HAP-1 (cell line): ENCODE measurements around the gene CSPG5.

Experiments
- DNase-seq, 2 experiments: peaks; one replicate each; pipeline ENCODE4 v3.0.0-alpha.2; 2016 to 2020; ENCODE audit warnings: low spot score in 2 of 2
- H3K27me3 ChIP-seq: fragments of 250-450 bp; sonication (Bioruptor Pico); 2 replicates; pipeline ENCODE4 v1.5.1; 2020; ENCODE audit warnings: low read depth, mild to moderate bottlenecking, moderate library complexity
- H3K36me3 ChIP-seq: fragments of 250-450 bp; sonication (Bioruptor Pico); replicated peaks from 2 replicates; pipeline ENCODE4 v1.5.1; 2020; ENCODE audit warnings: mild to moderate bottlenecking
- H3K4me1 ChIP-seq: fragments of 250-450 bp; sonication (Bioruptor Pico); 2 replicates; pipeline ENCODE4 v1.5.1; 2020; ENCODE audit warnings: mild to moderate bottlenecking
- H3K4me3 ChIP-seq: fragments of 250-450 bp; sonication (Bioruptor Pico); 2 replicates; pipeline ENCODE4 v1.5.1; 2020; ENCODE audit warnings: mild to moderate bottlenecking, moderate library complexity
- H3K9me3 ChIP-seq: fragments of 250-450 bp; sonication (Bioruptor Pico); 2 replicates; pipeline ENCODE4 v1.5.1; 2020; ENCODE audit warnings: mild to moderate bottlenecking, moderate library complexity
- in situ Hi-C: fragments of 300-500 bp; cut with MboI; formaldehyde crosslinking; loops from 3 replicates; pipeline ENCODE4 v1.14.3; 2020; ENCODE audit warnings: low sequenced_read_pairs, inconsistent platforms, mixed read lengths

The CSPG5 gene

GRCh38 chr3:47515864-47516319 is 62.8 kb downstream of the CSPG5 start:
- DNase-seq: peak in 1 of 2 experiments; percentile 28
- peaks cover 5% of the 10 kb centered on the region; the same call in 1 of the 2 replicates for H3K36me3 ChIP-seq
- no peaks in the 10 kb centered on the region for H3K9me3 ChIP-seq
- in situ Hi-C loops: no loop called here
- H3K4me3 ChIP-seq: no peak overlapping the region
- peaks cover 20% of the 10 kb centered on the region for H3K4me1 ChIP-seq
- no peaks in the 10 kb centered on the region for H3K27me3 ChIP-seq

GRCh38 chr3:47515100-47515499 is 63.6 kb downstream of the CSPG5 start:
- Histone ChIP-seq H3K4me1 (peaks cover 14% of the 10 kb centered on the region), H3K9me3 (no peaks in the 10 kb centered on the region), H3K36me3 (peaks cover 13% of the 10 kb centered on the region), H3K27me3 (no peaks in the 10 kb centered on the region), H3K4me3 (no peak overlapping the region)
- no peak for DNase-seq
- in situ Hi-C loops: no loop called here

GRCh38 chr3:47513125-47513929 is 65.3 kb downstream of the CSPG5 start, which contains the start of gene ELP6:
TSS of gene ELP6 (minus strand) at chr3:47513712. CDS start at chr3:47513590, 122 bp downstream.
- peak within 1 kb of the TSS; percentile 64 for H3K4me3 ChIP-seq
- peak; percentile 93 to 98 for DNase-seq
- in situ Hi-C loops: no loop called here

GRCh38 chr3:47512416-47513124 is 66.1 kb downstream of the CSPG5 start:
- Histone ChIP-seq H3K4me1 (peaks cover 14% of the 10 kb centered on the region), H3K36me3 (peaks cover 28% of the 10 kb centered on the region), H3K9me3 (no peaks in the 10 kb centered on the region), H3K4me3 (peak overlapping the region; percentile 64), H3K27me3 (no peaks in the 10 kb centered on the region)
- in situ Hi-C loops: no loop called here
- DNase-seq: peak; percentile 28 to 47

More at GRCh38 chr3:47513125-47513929, 65.3 kb downstream of the CSPG5 start, which contains the start of gene ELP6:
- Histone ChIP-seq H3K27me3 (no peaks in the 10 kb centered on the region), H3K36me3 (peaks cover 25% of the 10 kb centered on the region), H3K9me3 (no peaks in the 10 kb centered on the region), H3K4me1 (peaks cover 14% of the 10 kb centered on the region)
